Measurements from ENCODE around the gene AQP2. TPM values are rescaled to one million over a fixed set of nuclear protein-coding genes. Genes with fewer than 3 reads are reported as not detected.

AQP2 gene
- total and polyA plus RNA-seq, 2 experiments from 2014 or later = 0.07 TPM; not detected in 1

DNA sequence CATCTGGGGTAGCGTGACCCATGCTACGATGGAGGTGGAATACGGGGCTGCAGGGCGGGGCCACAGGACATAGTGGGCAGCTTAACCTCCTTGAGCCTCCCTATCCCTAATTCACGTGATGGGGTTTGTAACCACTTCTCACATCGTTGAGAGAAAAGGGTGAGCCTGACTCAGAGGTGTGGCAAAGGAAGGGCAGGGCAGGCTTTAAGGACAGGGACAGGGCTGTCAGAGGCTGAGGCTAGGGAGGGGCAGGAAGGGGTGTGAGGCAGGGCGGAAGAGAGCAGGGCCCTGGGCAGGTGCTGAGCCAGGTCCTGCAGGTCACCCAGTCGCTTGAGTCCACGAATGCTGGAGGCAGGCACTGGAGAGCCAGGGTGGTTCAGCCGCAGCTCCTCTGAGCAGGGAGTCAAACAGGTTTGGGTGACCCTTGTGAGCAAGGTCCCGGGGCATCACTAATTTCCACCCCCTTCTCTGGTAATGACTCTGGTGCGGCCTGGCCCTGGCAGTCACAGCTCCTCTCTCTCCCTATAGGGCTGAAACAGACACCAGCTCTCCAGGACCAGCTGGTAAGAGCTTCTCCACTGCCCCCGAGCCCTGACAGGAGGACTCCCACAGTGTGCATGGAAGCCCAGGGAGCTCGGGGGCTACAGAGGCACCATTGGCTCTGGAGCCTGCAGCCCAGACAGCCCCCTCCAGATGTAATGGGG, 7.5 kb upstream of the AQP2 start (continued):
- TF ChIP-seq, protein P1, sequence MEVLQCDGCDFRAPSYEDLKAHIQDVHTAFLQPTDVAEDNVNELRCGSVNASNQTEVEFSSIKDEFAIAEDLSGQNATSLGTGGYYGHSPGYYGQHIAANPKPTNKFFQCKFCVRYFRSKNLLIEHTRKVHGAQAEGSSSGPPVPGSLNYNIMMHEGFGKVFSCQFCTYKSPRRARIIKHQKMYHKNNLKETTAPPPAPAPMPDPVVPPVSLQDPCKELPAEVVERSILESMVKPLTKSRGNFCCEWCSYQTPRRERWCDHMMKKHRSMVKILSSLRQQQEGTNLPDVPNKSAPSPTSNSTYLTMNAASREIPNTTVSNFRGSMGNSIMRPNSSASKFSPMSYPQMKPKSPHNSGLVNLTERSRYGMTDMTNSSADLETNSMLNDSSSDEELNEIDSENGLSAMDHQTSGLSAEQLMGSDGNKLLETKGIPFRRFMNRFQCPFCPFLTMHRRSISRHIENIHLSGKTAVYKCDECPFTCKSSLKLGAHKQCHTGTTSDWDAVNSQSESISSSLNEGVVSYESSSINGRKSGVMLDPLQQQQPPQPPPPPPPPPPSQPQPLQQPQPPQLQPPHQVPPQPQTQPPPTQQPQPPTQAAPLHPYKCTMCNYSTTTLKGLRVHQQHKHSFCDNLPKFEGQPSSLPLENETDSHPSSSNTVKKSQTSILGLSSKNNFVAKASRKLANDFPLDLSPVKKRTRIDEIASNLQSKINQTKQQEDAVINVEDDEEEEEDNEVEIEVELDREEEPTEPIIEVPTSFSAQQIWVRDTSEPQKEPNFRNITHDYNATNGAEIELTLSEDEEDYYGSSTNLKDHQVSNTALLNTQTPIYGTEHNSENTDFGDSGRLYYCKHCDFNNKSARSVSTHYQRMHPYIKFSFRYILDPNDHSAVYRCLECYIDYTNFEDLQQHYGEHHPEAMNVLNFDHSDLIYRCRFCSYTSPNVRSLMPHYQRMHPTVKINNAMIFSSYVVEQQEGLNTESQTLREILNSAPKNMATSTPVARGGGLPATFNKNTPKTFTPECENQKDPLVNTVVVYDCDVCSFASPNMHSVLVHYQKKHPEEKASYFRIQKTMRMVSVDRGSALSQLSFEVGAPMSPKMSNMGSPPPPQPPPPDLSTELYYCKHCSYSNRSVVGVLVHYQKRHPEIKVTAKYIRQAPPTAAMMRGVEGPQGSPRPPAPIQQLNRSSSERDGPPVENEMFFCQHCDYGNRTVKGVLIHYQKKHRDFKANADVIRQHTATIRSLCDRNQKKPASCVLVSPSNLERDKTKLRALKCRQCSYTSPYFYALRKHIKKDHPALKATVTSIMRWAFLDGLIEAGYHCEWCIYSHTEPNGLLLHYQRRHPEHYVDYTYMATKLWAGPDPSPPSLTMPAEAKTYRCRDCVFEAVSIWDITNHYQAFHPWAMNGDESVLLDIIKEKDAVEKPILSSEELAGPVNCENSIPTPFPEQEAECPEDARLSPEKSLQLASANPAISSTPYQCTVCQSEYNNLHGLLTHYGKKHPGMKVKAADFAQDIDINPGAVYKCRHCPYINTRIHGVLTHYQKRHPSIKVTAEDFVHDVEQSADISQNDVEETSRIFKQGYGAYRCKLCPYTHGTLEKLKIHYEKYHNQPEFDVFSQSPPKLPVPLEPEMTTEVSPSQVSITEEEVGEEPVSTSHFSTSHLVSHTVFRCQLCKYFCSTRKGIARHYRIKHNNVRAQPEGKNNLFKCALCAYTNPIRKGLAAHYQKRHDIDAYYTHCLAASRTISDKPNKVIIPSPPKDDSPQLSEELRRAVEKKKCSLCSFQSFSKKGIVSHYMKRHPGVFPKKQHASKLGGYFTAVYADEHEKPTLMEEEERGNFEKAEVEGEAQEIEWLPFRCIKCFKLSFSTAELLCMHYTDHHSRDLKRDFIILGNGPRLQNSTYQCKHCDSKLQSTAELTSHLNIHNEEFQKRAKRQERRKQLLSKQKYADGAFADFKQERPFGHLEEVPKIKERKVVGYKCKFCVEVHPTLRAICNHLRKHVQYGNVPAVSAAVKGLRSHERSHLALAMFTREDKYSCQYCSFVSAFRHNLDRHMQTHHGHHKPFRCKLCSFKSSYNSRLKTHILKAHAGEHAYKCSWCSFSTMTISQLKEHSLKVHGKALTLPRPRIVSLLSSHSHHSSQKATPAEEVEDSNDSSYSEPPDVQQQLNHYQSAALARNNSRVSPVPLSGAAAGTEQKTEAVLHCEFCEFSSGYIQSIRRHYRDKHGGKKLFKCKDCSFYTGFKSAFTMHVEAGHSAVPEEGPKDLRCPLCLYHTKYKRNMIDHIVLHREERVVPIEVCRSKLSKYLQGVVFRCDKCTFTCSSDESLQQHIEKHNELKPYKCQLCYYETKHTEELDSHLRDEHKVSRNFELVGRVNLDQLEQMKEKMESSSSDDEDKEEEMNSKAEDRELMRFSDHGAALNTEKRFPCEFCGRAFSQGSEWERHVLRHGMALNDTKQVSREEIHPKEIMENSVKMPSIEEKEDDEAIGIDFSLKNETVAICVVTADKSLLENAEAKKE (CRISPR knock-in tag; IDR thresholded peaks at IDR 0.05) = no peak
- no peak for TF ChIP-seq EZH2phosphoT487 (IDR thresholded peaks at IDR 0.05; ENCODE audit: unreplicated experiment)
- TF ChIP-seq STAT1 (IDR thresholded peaks at IDR 0.05; ENCODE audit: unreplicated experiment) = no peak
- no peak for TF ChIP-seq ZNF114 (CRISPR knock-in tag; IDR thresholded peaks at IDR 0.05)
- no peak for TF ChIP-seq CREB1 (CRISPR knock-in tag; IDR thresholded peaks at IDR 0.05; ENCODE audit: low read depth)
- no peak for TF ChIP-seq NANOG (IDR thresholded peaks at IDR 0.05; ENCODE audit: borderline replicate concordance)

DNA sequence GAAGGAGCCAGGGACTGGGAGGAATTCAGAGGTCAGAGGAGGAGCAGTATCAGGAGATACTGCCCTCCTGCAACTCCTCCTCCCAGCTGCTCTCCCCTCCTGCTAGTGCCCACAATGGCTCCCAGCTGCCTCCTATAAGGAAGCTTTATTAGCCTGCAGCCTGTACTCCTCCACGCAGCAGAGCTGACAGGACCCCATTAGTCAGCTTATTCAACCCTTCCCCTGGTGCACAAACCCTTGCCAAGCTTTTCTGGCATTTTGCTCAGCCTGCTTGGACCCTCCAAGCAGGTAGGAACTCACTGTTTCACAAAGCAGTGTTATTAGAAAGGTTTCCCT, 6.9 kb upstream of the AQP2 start:
- ATAC-seq (no peak), DNase-seq (ENCODE audit: low spot score) (no peak)
- Histone ChIP-seq H4K20me1 (replicated peaks; ENCODE audit: insufficient read depth) (no peaks in the 10 kb centered on the region), H3F3A (replicated peaks; ENCODE audit: low read depth) (no peaks in the 10 kb centered on the region), H3K4me3 (no peak overlapping the region), H2AFZ (no peak overlapping the region), H3K4me2 (no peak overlapping the region), H3K9me2 (ENCODE audit: insufficient read depth) (no peaks in the 10 kb centered on the region), H3K4me1 (ENCODE audit: insufficient read depth) (peaks cover 26% of the 10 kb centered on the region), H3K36me3 (ENCODE audit: insufficient read depth) (no peaks in the 10 kb centered on the region), H3K27me3 (ENCODE audit: insufficient read depth) (no peaks in the 10 kb centered on the region), H3K27ac (ENCODE audit: low read depth) (no peak overlapping the region), H3K79me2 (replicated peaks; ENCODE audit: insufficient read depth) (no peaks in the 10 kb centered on the region)
- no peak overlapping the region for H3K4me3 Mint-ChIP-seq
- no peaks in the 10 kb centered on the region for H3K9me3 Mint-ChIP-seq
- H3K36me3 Mint-ChIP-seq (ENCODE audit: low read depth) = no peaks in the 10 kb centered on the region
- no peak overlapping the region for H3K27ac Mint-ChIP-seq
- H3K27me3 Mint-ChIP-seq (ENCODE audit: insufficient read depth, low read depth, poor library complexity) = peaks cover 14% of the 10 kb centered on the region
- H3K4me1 Mint-ChIP-seq = peaks cover 41% of the 10 kb centered on the region
- TF ChIP-seq NANOG (IDR thresholded peaks at IDR 0.05; ENCODE audit: borderline replicate concordance) (no peak), JUNB (IDR thresholded peaks at IDR 0.05; ENCODE audit: unreplicated experiment) (no peak)
- TF ChIP-seq, protein P2, sequence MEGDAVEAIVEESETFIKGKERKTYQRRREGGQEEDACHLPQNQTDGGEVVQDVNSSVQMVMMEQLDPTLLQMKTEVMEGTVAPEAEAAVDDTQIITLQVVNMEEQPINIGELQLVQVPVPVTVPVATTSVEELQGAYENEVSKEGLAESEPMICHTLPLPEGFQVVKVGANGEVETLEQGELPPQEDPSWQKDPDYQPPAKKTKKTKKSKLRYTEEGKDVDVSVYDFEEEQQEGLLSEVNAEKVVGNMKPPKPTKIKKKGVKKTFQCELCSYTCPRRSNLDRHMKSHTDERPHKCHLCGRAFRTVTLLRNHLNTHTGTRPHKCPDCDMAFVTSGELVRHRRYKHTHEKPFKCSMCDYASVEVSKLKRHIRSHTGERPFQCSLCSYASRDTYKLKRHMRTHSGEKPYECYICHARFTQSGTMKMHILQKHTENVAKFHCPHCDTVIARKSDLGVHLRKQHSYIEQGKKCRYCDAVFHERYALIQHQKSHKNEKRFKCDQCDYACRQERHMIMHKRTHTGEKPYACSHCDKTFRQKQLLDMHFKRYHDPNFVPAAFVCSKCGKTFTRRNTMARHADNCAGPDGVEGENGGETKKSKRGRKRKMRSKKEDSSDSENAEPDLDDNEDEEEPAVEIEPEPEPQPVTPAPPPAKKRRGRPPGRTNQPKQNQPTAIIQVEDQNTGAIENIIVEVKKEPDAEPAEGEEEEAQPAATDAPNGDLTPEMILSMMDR (conservative IDR thresholded peaks at IDR 0.05; ENCODE audit: low read depth in 2 of 2) = no peak
- TF ChIP-seq, protein P1 (CRISPR knock-in tag; IDR thresholded peaks at IDR 0.05) = no peak

All from GM23338 (cell line).